ENCODE results near the gene PALS2.

- TF ChIP-seq CEBPZ (IDR thresholded peaks at IDR 0.05; ENCODE audit: borderline replicate concordance, low read depth, low read length) (no peak), MAZ (CRISPR knock-in tag; conservative IDR thresholded peaks at IDR 0.05 in 1 of 2, IDR thresholded peaks at IDR 0.05 in 1 of 2) (no peak), POLR2AphosphoS5 (IDR thresholded peaks at IDR 0.05; ENCODE audit: control insufficient read depth, insufficient read depth, low read depth, low read length) (no peak), NCOR1 (IDR thresholded peaks at IDR 0.05) (no peak), MAX (CRISPR knock-in tag; IDR thresholded peaks at IDR 0.05) (no peak)
Observed at GRCh38 chr7:24576171-24577025, 3.1 kb downstream of the PALS2 start.
